GM23248 (cell line): Measurements from ENCODE around the gene GRIN3A. TPM values are rescaled to one million over a fixed set of nuclear protein-coding genes. Genes with fewer than 3 reads are reported as not detected.

Experiments
- DNase-seq: peaks from one replicate; pipeline ENCODE4 v3.0.0-alpha.2; 2015
- H2AFZ ChIP-seq: fragments of 200-600 bp; sonication (generic); 2 replicates; pipeline ENCODE4 v1.6.1; 2016; ENCODE audit warnings: antibody characterized with exemption
- H3F3A ChIP-seq: fragments of 200-600 bp; sonication (generic); 2 replicates; pipeline ENCODE4 v1.6.1; 2016; ENCODE audit warnings: mild to moderate bottlenecking, antibody characterized with exemption, mixed run types; ENCODE audit not compliant: insufficient read depth
- H3K27ac ChIP-seq: fragments of 200-600 bp; sonication (generic); 2 replicates; pipeline ENCODE4 v1.5.1; 2016; ENCODE audit warnings: mild to moderate bottlenecking
- H3K27me3 ChIP-seq: fragments of 200-600 bp; sonication (generic); replicated peaks from 2 replicates; pipeline ENCODE4 v1.6.1; 2016; ENCODE audit warnings: mild to moderate bottlenecking; ENCODE audit not compliant: insufficient read depth
- H3K36me3 ChIP-seq: fragments of 200-600 bp; sonication (generic); 2 replicates; pipeline ENCODE4 v1.6.1; 2016; ENCODE audit warnings: low read depth, mild to moderate bottlenecking
- H3K4me1 ChIP-seq: fragments of 200-600 bp; sonication (generic); 2 replicates; pipeline ENCODE4 v1.6.1; 2016; ENCODE audit warnings: mild to moderate bottlenecking; ENCODE audit not compliant: insufficient read depth
- H3K4me2 ChIP-seq: fragments of 200-600 bp; sonication (generic); one replicate; pipeline ENCODE4 v1.6.1; 2016; ENCODE audit warnings: mild to moderate bottlenecking; ENCODE audit not compliant: unreplicated experiment
- H3K4me3 ChIP-seq: fragments of 200-600 bp; sonication (generic); 2 replicates; pipeline ENCODE4 v1.5.1; 2016; ENCODE audit warnings: mild to moderate bottlenecking
- H3K79me2 ChIP-seq: fragments of 200-600 bp; sonication (generic); 2 replicates; pipeline ENCODE4 v1.6.1; 2016; ENCODE audit warnings: mild to moderate bottlenecking; ENCODE audit not compliant: insufficient read depth
- H3K9ac ChIP-seq: fragments of 200-600 bp; sonication (generic); 2 replicates; pipeline ENCODE4 v1.6.1; 2016; ENCODE audit warnings: mild to moderate bottlenecking
- H3K9me2 ChIP-seq: fragments of 200-600 bp; sonication (generic); 2 replicates; pipeline ENCODE4 v1.6.1; 2016; ENCODE audit warnings: mixed run types, mild to moderate bottlenecking, moderate library complexity; ENCODE audit not compliant: insufficient read depth
- H3K9me3 ChIP-seq: fragments of 200-600 bp; sonication (generic); one replicate; pipeline ENCODE4 v1.6.1; 2017; ENCODE audit warnings: low read depth
- H4K20me1 ChIP-seq: fragments of 200-600 bp; sonication (generic); 2 replicates; pipeline ENCODE4 v1.6.0; 2016; ENCODE audit not compliant: insufficient read depth
- EZH2 ChIP-seq: fragments of 200-600 bp; sonication (generic); IDR thresholded peaks from 2 replicates; pipeline ENCODE4 v1.6.1; 2018; ENCODE audit warnings: antibody characterized with exemption, mild to moderate bottlenecking; ENCODE audit not compliant: insufficient read depth, poor library complexity, severe bottlenecking
- EZH2phosphoT487 ChIP-seq: fragments of 200-600 bp; sonication (generic); IDR thresholded peaks from 2 replicates; pipeline ENCODE4 v1.6.1; 2018; ENCODE audit warnings: antibody characterized with exemption, moderate library complexity, mild to moderate bottlenecking, low read depth; ENCODE audit not compliant: insufficient read depth
- WGBS, 2 experiments: methylation state at CpG; one replicate each; pipeline ENCODE4 v1.1.6; 2015 to 2017; ENCODE audit warnings: low lambda C conversion rate in 2 of 2, low coverage in 1 of 2; ENCODE audit errors: missing lambda C conversion rate in 2 of 2; 5-methylcytosine and 5-hydroxymethylcytosine counted together
- in situ Hi-C: fragments of 300-500 bp; cut with MboI; formaldehyde crosslinking; loops from 2 replicates; pipeline ENCODE4 v1.15.0; 2020
- polyA plus RNA-seq: library from polyadenylated mRNA; unstranded; fragments of >200 nt; fragmentation: Nextera tagmentation; extraction: Ambion mirVana; gene quantifications from 2 replicates; pipeline ENCODE4 v1.2.1, GENCODE V29; 2016
- total RNA-seq: library from RNA; depleted of rRNA; stranded (reverse); fragments of >200 nt; shearing (Covaris generic); gene quantifications from 2 replicates; pipeline ENCODE4 v1.2.3, GENCODE V29; 2014

GRIN3A gene
- total and polyA plus RNA-seq, 2 experiments from 2014 or later = not detected

- in situ Hi-C loops = no loop called here
- no peak for DNase-seq
- no peaks in the 10 kb centered on the region for H4K20me1 ChIP-seq
Measured at GRCh38 chr9:101578378-101578777, 160.1 kb downstream of the GRIN3A start.

GRCh38 chr9:101574731-101575333 is 163.6 kb downstream of the GRIN3A start:
- TF ChIP-seq EZH2 (no peak), EZH2phosphoT487 (no peak)
- Histone ChIP-seq H2AFZ (no peak overlapping the region), H3K4me2 (no peak overlapping the region), H3K9ac (no peak overlapping the region), H3K36me3 (no peaks in the 10 kb centered on the region), H4K20me1 (no peaks in the 10 kb centered on the region), H3F3A (no peaks in the 10 kb centered on the region), H3K4me1 (no peaks in the 10 kb centered on the region), H3K27me3 (no peaks in the 10 kb centered on the region), H3K9me3 (no peaks in the 10 kb centered on the region), H3K9me2 (no peaks in the 10 kb centered on the region), H3K27ac (no peak overlapping the region), H3K79me2 (no peaks in the 10 kb centered on the region), H3K4me3 (no peak overlapping the region)
- in situ Hi-C loops = no loop called here
- no peak for DNase-seq

More at GRCh38 chr9:101578378-101578777, 160.1 kb downstream of the GRIN3A start:
- Histone ChIP-seq H3K4me2 (no peak overlapping the region), H3K4me1 (peaks cover 5% of the 10 kb centered on the region; the same call in 1 of the 2 replicates), H3F3A (peaks cover 16% of the 10 kb centered on the region), H2AFZ (no peak overlapping the region), H3K4me3 (no peak overlapping the region), H3K36me3 (no peaks in the 10 kb centered on the region), H3K9ac (no peak overlapping the region), H3K79me2 (no peaks in the 10 kb centered on the region), H3K27me3 (no peaks in the 10 kb centered on the region), H3K27ac (no peak overlapping the region), H3K9me3 (no peaks in the 10 kb centered on the region), H3K9me2 (no peaks in the 10 kb centered on the region)
- TF ChIP-seq EZH2phosphoT487 (no peak), EZH2 (no peak)
- 64 to 82% methylated on average over 3 of the region's 3 CpGs for WGBS, 2 experiments

- Histone ChIP-seq H3K79me2 (no peaks in the 10 kb centered on the region), H3K9me2 (no peaks in the 10 kb centered on the region), H3F3A (no peaks in the 10 kb centered on the region), H3K27me3 (no peaks in the 10 kb centered on the region), H3K36me3 (peaks cover 10% of the 10 kb centered on the region; the same call in 1 of the 2 replicates), H4K20me1 (no peaks in the 10 kb centered on the region), H3K27ac (no peak overlapping the region), H3K4me2 (no peak overlapping the region), H3K4me1 (no peaks in the 10 kb centered on the region), H3K9ac (no peak overlapping the region), H3K4me3 (no peak overlapping the region), H3K9me3 (no peaks in the 10 kb centered on the region), H2AFZ (no peak overlapping the region)
- WGBS, 2 experiments = 0 to 2% methylated on average over 2 of the region's 2 CpGs
- TF ChIP-seq EZH2phosphoT487 = no peak
- no peak for DNase-seq
- in situ Hi-C loops = no loop called here
Measured at GRCh38 chr9:101572316-101572715, 166.1 kb downstream of the GRIN3A start.

GRCh38 chr9:101571114-101571513 is 167.3 kb downstream of the GRIN3A start:
- Histone ChIP-seq H3K27ac (no peak overlapping the region), H3K9ac (no peak overlapping the region), H4K20me1 (0 out of 2 replicates have a peak, but pooled peaks cover 4% of the 10 kb centered on the region), H3K36me3 (peaks cover 18% of the 10 kb centered on the region), H3K4me3 (no peak overlapping the region), H3K9me3 (no peaks in the 10 kb centered on the region), H3K27me3 (no peaks in the 10 kb centered on the region), H3K4me1 (no peaks in the 10 kb centered on the region), H3K9me2 (no peaks in the 10 kb centered on the region), H3K79me2 (no peaks in the 10 kb centered on the region), H3K4me2 (no peak overlapping the region), H3F3A (no peaks in the 10 kb centered on the region), H2AFZ (no peak overlapping the region)
- in situ Hi-C loops = no loop called here
- WGBS, 2 experiments = 92 to 100% methylated on average over 1 of the region's 1 CpG
- no peak for TF ChIP-seq EZH2
- no peak for TF ChIP-seq EZH2phosphoT487
- no peak for DNase-seq
